HAP-1 (cell line): Measurements from ENCODE around the gene CAMK2B.

Experiments
- DNase-seq, 2 experiments: peaks; one replicate each; pipeline ENCODE4 v3.0.0-alpha.2; 2016 to 2020; ENCODE audit warnings: low spot score in 2 of 2
- H3K27me3 ChIP-seq: fragments of 250-450 bp; sonication (Bioruptor Pico); 2 replicates; pipeline ENCODE4 v1.5.1; 2020; ENCODE audit warnings: low read depth, mild to moderate bottlenecking, moderate library complexity
- H3K36me3 ChIP-seq: fragments of 250-450 bp; sonication (Bioruptor Pico); replicated peaks from 2 replicates; pipeline ENCODE4 v1.5.1; 2020; ENCODE audit warnings: mild to moderate bottlenecking
- H3K4me1 ChIP-seq: fragments of 250-450 bp; sonication (Bioruptor Pico); 2 replicates; pipeline ENCODE4 v1.5.1; 2020; ENCODE audit warnings: mild to moderate bottlenecking
- H3K4me3 ChIP-seq: fragments of 250-450 bp; sonication (Bioruptor Pico); 2 replicates; pipeline ENCODE4 v1.5.1; 2020; ENCODE audit warnings: mild to moderate bottlenecking, moderate library complexity
- H3K9me3 ChIP-seq: fragments of 250-450 bp; sonication (Bioruptor Pico); 2 replicates; pipeline ENCODE4 v1.5.1; 2020; ENCODE audit warnings: mild to moderate bottlenecking, moderate library complexity
- in situ Hi-C: fragments of 300-500 bp; cut with MboI; formaldehyde crosslinking; loops from 3 replicates; pipeline ENCODE4 v1.14.3; 2020; ENCODE audit warnings: low sequenced_read_pairs, inconsistent platforms, mixed read lengths

The CAMK2B gene

DNA sequence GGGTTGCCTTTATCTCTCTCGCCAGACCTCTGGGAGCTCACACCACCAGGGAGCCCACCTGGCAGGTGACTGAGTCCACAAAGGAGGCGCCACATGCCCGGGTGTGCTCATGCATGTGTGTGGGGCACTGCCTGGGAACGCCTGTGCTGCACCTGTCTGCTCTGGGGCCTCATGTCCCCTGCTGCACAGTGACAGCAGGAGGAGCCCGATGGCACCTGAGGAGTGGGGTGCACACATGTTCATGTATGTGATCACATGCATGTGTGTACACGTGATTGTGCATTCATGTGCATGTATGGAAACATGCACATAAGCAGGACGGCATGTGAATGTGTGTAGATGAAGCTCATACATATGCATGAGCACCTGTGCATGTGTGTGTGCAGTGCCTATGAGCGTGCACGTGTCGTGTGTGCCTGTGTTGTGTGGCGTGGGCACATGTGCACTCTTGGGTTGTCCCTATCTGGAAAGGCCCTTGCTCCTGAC is 102.6 kb downstream of the CAMK2B start:
- no peaks in the 10 kb centered on the region for H3K36me3 ChIP-seq

DNA sequence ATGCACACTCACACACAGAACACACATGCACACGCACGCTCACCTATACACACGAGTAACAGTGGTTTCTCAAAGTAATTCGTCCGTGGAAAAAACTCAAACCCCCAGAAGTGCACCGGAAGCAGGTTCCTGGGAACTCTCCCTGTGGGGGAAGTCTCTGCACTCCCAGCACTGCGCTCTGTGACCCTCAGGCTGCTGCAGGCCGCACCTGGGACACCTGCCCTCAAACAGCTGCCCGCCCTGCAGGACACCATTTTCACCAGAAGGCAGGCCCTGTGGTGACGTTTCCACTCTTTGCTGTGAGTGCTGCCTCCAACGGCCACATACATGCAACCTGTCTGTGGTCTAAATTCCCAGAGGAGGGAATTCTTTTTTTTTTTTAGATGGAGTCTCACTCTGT is 103.3 kb downstream of the CAMK2B start:
- H3K4me3 ChIP-seq, result no peak overlapping the region
- no peaks in the 10 kb centered on the region for H3K9me3 ChIP-seq
- H3K36me3 ChIP-seq, result no peaks in the 10 kb centered on the region
- in situ Hi-C loops, result no loop called here
- H3K4me1 ChIP-seq, result no peaks in the 10 kb centered on the region
- no peak for DNase-seq
- H3K27me3 ChIP-seq, result peaks cover 19% of the 10 kb centered on the region

More for the DNA sequence above, 102.6 kb downstream of the CAMK2B start:
- no peak for DNase-seq
- Histone ChIP-seq H3K4me1 (no peaks in the 10 kb centered on the region), H3K4me3 (no peak overlapping the region), H3K9me3 (no peaks in the 10 kb centered on the region), H3K27me3 (peaks cover 19% of the 10 kb centered on the region)
- in situ Hi-C loops, result no loop called here

- DNase-seq, result no peak
- in situ Hi-C loops, result no loop called here
Measured at GRCh38 chr7:44221231-44221791, 104.1 kb downstream of the CAMK2B start.

GRCh38 chr7:44220358-44221112 is 104.9 kb downstream of the CAMK2B start:
- Histone ChIP-seq H3K36me3 (no peaks in the 10 kb centered on the region), H3K9me3 (no peaks in the 10 kb centered on the region), H3K4me1 (no peaks in the 10 kb centered on the region), H3K27me3 (peaks cover 10% of the 10 kb centered on the region), H3K4me3 (no peak overlapping the region)
- in situ Hi-C loops, result no loop called here
- no peak for DNase-seq

More at GRCh38 chr7:44221231-44221791, 104.1 kb downstream of the CAMK2B start:
- no peaks in the 10 kb centered on the region for H3K36me3 ChIP-seq
- H3K27me3 ChIP-seq, result peaks cover 18% of the 10 kb centered on the region
- no peak overlapping the region for H3K4me3 ChIP-seq
- H3K4me1 ChIP-seq, result no peaks in the 10 kb centered on the region
- H3K9me3 ChIP-seq, result no peaks in the 10 kb centered on the region

DNA sequence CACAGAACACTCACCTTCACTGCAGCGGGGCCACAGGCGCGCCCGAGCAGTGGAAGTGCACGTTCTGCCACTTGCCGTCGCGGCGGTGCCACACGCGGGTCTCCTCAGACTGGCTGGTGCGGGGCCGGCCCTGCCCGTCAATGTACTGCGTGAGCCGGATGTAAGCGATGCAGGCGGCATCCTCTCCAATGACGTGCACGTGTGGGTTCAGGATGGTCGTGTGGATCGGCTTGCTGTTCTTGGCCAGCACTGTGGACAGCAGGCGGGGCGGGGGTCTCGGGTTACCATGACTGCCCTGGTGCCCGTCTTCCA is 105.4 kb downstream of the CAMK2B start:
- Histone ChIP-seq H3K9me3 (no peaks in the 10 kb centered on the region), H3K4me3 (no peak overlapping the region), H3K4me1 (no peaks in the 10 kb centered on the region), H3K36me3 (no peaks in the 10 kb centered on the region), H3K27me3 (peaks cover 6% of the 10 kb centered on the region)
- DNase-seq, result no peak
- in situ Hi-C loops, result no loop called here

DNA sequence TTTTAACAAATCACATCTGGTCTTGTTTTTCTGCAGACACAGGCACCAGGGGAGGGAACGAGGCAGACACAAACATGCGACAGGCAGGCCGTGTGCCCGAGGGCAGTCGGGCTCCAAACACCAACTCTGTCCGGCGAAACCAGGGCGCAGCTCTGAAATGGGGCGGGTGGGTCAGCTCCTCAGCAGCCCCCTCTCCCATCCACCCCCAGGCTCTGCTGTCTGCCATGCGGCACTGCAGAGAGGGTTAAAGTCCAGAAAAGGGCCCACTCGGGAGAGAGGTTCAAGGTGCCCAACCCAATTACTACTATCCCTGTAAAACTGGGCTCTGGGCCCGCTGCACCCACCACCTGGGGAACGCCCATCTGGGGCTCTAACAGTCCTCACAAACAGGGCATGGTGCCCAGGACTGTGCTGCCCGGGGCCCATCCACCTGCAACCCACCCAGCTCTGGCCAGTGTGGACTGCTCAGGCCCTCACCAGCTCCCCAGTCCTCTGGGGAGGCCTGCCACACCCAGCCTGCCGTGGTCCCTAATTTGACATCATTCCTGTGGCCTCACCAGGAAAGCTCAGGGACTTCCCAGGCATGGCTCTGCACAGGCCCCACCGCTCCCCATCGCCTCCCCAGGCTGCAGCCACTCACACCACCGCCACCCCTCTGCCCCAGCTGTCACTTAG is 105.9 kb downstream of the CAMK2B start:
- Histone ChIP-seq H3K27me3 (peaks cover 1% of the 10 kb centered on the region), H3K36me3 (no peaks in the 10 kb centered on the region), H3K9me3 (no peaks in the 10 kb centered on the region), H3K4me3 (no peak overlapping the region), H3K4me1 (no peaks in the 10 kb centered on the region)
- no peak for DNase-seq
- in situ Hi-C loops, result no loop called here

DNA sequence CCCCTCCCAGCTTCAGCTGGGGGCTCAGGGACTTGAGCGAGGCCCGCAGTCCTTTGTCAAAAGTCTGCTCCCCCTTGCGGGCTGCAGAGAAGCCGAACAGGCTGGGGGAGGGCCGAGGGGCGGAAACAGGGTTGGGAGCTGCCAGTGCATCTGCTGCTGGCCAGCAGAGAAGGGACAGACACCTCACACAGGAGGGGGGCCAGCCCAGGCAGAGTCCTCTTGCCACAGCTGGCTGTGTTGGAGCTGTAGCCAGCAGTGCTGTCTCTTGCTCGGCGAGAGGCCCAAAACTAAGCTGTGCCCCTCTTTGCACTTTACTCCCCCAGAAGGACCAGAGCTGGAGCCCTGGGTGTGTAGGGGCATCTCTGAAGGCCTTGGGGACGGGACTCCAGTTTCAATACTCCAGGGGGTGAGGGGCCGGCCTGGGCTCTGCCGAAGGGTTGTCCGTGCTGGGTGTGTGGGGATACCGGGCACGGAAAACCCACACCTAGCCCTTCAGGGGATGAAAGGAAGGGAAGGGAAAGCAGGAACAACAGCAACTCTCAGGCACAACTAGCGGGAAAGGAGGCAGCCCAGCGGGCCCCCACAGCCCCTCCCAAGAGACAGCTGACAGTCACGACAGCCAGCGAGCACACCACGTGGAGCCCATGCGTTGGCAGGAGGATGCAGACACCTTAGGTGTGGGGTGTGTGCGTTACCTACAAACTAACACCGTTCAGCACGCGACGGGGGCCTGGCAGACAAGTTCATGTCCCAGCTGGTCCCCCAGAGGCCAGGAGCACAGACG is 106.8 kb downstream of the CAMK2B start:
- H3K9me3 ChIP-seq, result no peaks in the 10 kb centered on the region
- H3K36me3 ChIP-seq, result no peaks in the 10 kb centered on the region
- no peaks in the 10 kb centered on the region for H3K27me3 ChIP-seq
- no peak overlapping the region for H3K4me3 ChIP-seq
- in situ Hi-C loops, result no loop called here
- no peak for DNase-seq
- H3K4me1 ChIP-seq, result no peaks in the 10 kb centered on the region

GRCh38 chr7:44217852-44218402 is 107.5 kb downstream of the CAMK2B start:
- no peaks in the 10 kb centered on the region for H3K9me3 ChIP-seq
- peaks cover 6% of the 10 kb centered on the region for H3K36me3 ChIP-seq
- no peak for DNase-seq
- in situ Hi-C loops, result no loop called here
- H3K4me3 ChIP-seq, result no peak overlapping the region
- H3K4me1 ChIP-seq, result no peaks in the 10 kb centered on the region
- H3K27me3 ChIP-seq, result no peaks in the 10 kb centered on the region

DNA sequence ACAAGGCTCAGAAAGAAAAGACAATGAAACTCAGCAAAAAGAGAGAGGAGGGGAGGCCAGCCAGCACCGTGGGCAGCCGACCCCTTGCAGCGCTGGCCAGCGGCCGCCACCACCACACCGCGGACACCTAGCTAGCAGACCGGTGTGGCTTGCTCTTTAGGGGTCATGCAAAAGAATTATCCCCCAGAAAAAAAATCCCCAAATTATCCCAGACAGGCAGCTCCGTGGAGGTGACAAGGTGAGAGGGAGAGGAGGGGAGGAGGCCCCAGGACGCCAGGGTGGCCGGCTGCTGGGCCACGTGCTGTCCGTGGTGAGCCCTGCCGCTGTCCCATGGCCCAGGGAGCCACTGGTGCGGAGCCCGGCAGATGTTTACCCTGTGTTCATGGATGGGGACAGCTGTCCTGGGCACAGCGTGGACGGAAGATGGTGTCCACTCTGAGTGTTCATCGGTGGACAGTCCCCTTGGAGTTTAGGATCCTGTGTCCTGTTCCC is 108.1 kb downstream of the CAMK2B start:
- Histone ChIP-seq H3K4me3 (no peak overlapping the region), H3K9me3 (no peaks in the 10 kb centered on the region), H3K4me1 (no peaks in the 10 kb centered on the region), H3K27me3 (no peaks in the 10 kb centered on the region), H3K36me3 (peaks cover 11% of the 10 kb centered on the region)
- DNase-seq, result no peak
- in situ Hi-C loops, result no loop called here

DNA sequence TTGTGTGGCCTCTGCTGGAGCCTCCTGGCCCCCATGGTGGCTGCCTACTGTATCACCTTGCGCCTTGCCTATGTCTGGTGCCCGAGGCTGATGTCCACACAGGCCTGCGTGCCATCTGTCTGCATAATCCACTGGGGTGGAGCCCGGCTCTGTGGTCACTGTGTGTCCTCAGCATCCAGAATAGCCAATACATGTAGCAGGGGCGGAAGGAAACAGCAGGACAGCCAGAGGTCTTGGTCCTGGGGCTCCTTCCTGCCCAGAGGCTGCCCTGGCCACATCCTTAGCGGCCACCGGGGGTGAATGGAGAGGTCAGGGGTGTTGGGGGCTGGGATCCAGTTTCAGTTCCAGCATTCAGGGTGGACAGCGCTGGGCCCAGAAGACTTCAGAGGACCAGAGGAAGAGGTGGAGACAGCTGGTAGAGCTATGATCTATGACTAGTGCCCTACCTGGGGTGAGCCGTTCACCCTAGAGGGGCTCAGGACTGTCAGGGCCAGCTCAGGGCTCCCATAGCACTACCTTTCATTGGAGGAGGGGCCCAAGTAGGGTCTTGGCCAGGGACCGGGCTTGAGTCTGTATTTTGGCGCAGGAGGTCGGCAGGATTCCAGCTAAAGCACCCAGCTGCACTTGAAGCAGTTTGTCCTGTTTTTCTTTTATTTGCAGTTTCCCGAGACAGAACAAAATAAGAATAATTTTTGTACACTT is 108.7 kb downstream of the CAMK2B start:
- no peak overlapping the region for H3K4me3 ChIP-seq
- peaks cover 16% of the 10 kb centered on the region for H3K36me3 ChIP-seq
- no peaks in the 10 kb centered on the region for H3K27me3 ChIP-seq
- no peak for DNase-seq
- H3K9me3 ChIP-seq, result no peaks in the 10 kb centered on the region
- H3K4me1 ChIP-seq, result no peaks in the 10 kb centered on the region
- in situ Hi-C loops, result no loop called here

DNA sequence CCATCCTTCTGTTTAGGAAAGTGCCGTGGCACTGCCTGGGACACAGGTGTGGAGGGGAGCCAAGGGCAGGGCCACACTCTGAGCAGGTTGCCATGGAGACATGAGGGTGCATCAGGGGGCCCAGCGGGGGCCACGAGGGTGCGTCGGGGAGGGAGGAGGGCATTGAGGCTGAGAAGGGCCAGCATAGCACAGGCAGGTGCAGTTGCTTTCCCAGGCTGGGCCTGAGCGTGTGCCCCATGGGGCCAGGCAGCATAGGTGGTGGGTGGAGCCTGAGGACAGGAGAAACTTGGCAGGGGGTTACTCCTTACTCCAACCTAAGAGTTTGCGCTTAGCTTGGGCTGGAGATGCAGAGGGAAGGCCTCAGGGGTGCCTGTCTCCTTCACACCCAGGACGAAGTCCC is 109.4 kb downstream of the CAMK2B start:
- Histone ChIP-seq H3K4me1 (no peaks in the 10 kb centered on the region), H3K9me3 (no peaks in the 10 kb centered on the region), H3K4me3 (no peak overlapping the region), H3K27me3 (no peaks in the 10 kb centered on the region), H3K36me3 (peaks cover 22% of the 10 kb centered on the region)
- no peak for DNase-seq
- in situ Hi-C loops, result no loop called here

DNA sequence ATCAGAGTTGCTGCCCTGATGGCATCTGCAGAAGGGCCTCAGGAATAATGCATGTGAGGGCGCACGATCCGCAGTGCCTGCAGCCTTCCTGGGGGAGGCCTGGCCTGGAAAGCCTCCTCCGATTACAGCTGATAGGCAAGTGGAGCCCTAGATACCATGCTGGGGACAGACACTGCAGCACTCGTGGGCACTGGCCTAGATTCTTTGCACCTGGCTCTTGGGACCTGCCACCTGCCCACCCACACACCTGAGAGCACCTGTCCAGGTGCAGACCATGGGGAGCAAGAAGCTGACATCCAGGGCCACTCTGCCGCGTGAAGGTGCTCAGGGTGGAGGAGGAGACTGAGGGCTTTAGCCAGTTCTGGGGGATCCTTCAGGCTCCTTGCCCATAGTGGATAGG is 109.9 kb downstream of the CAMK2B start:
- Histone ChIP-seq H3K9me3 (no peaks in the 10 kb centered on the region), H3K4me1 (no peaks in the 10 kb centered on the region), H3K4me3 (no peak overlapping the region), H3K27me3 (no peaks in the 10 kb centered on the region), H3K36me3 (peaks cover 25% of the 10 kb centered on the region)
- no peak for DNase-seq
- in situ Hi-C loops, result no loop called here

DNA sequence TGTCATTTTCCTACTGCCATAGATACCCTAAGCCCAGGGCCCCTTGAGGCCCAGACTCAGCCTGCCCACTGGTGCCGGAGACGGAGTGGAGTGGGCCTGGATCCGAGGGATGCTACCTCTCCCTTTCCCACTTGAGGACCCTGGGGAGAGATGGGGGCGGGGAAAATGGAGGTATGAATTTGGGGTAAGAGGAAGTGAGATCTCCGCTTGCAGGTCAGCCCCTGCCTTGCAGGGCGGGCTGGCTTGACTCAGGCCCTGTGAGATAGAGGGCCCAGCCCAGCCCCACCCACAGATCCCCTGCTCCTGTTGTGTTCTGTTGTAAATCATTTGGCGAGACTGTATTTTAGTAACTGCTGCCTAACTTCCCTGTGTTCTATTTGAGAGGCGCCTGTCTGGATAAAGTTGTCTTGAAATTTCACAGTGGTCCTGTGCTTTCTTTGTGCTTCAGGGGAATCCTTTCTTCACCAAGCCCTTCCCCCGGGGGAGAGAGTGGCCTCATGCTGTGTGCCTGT is 111.5 kb downstream of the CAMK2B start:
- H3K27me3 ChIP-seq, result no peaks in the 10 kb centered on the region
- no peak for DNase-seq
- no peak overlapping the region for H3K4me3 ChIP-seq
- no peaks in the 10 kb centered on the region for H3K9me3 ChIP-seq
- in situ Hi-C loops, result no loop called here
- peaks cover 41% of the 10 kb centered on the region for H3K36me3 ChIP-seq
- H3K4me1 ChIP-seq, result no peaks in the 10 kb centered on the region
